Measurements from ENCODE around the gene FBXO28.

DNA sequence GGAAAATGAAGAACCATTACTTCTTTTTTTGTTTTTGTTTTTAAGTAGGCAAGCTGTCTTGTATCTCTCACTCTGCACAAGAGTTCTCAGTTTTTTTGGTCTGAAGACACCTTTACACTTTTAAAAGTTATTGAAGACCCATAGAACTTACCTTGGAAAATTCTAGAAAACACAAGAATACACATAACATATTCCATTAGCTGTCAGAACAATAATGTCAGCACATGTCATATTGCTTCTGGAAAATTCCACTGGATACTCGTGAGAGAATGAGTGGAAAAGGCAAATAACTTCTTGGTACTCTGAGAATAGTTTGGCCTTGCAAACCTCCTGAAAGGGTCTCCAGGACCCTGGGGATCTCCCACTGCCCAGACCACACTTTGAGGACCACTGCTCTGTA lies 4.8 kb downstream of the FBXO28 start:
- TF ChIP-seq EZH2 (IDR thresholded peaks at IDR 0.05) (no peak), POLR2AphosphoS5 (IDR thresholded peaks at IDR 0.05; ENCODE audit: borderline replicate concordance, low read depth, low read length) (no peak)

Measured in SK-N-MC (cell line).